HG02884 (cell line): ENCODE data around the gene GGCT.

Experiments used
- ATAC-seq: cut with Tn5 transposase; IDR thresholded peaks from one replicate; pipeline ENCODE4 v1.9.1; 2021; ENCODE audit warnings: mild to moderate bottlenecking, moderate library complexity; ENCODE audit not compliant: unreplicated experiment

Gene GGCT

GRCh38 chr7:30465046-30465810 lies 39.4 kb downstream of the GGCT start:
- no peak for ATAC-seq

- ATAC-seq, result peak; percentile 48
Measured at GRCh38 chr7:30464231-30464671, 40.4 kb downstream of the GGCT start.

- ATAC-seq, result peak; percentile 54
Measured at GRCh38 chr7:30463405-30464145, 41.1 kb downstream of the GGCT start.

GRCh38 chr7:30462179-30462578 lies 42.5 kb downstream of the GGCT start:
- ATAC-seq, result no peak

GRCh38 chr7:30460246-30460633 lies 44.4 kb downstream of the GGCT start:
- no peak for ATAC-seq

GRCh38 chr7:30459591-30460245 lies 44.9 kb downstream of the GGCT start:
- ATAC-seq, result no peak

GRCh38 chr7:30458311-30458710 lies 46.3 kb downstream of the GGCT start:
- ATAC-seq, result no peak

GRCh38 chr7:30453921-30454320 lies 50.7 kb downstream of the GGCT start:
- no peak for ATAC-seq

GRCh38 chr7:30453016-30453415 lies 51.6 kb downstream of the GGCT start:
- ATAC-seq, result no peak

- no peak for ATAC-seq
Measured at GRCh38 chr7:30452280-30452930, 52.2 kb downstream of the GGCT start.

GRCh38 chr7:30451539-30452279 lies 52.9 kb downstream of the GGCT start:
- no peak for ATAC-seq

GRCh38 chr7:30450983-30451497 lies 53.6 kb downstream of the GGCT start:
- ATAC-seq, result no peak

GRCh38 chr7:30450240-30450982 lies 54.2 kb downstream of the GGCT start:
- ATAC-seq, result no peak

- no peak for ATAC-seq
Measured at GRCh38 chr7:30448461-30449189, 56.0 kb downstream of the GGCT start.

GRCh38 chr7:30447466-30447865 lies 57.2 kb downstream of the GGCT start:
- ATAC-seq, result no peak
